K562 (cell line): Measurements from ENCODE around the gene CEP170. TPM values are rescaled to one million over a fixed set of nuclear protein-coding genes. Genes with fewer than 3 reads are reported as not detected.

Source experiments
- EGR1 ChIP-seq: fragments of 450-650 bp; conservative IDR thresholded peaks from 2 replicates; pipeline ENCODE4 v1.6.1; 2017; ENCODE audit warnings: mild to moderate bottlenecking
- ELF4 ChIP-seq: fragments of 450-650 bp; formaldehyde crosslinking; IDR thresholded peaks from 2 replicates; pipeline ENCODE4 v1.4.0; 2022; ENCODE audit warnings: missing genetic modification characterization
- KHSRP ChIP-seq: fragments of 450-650 bp; IDR thresholded peaks from 2 replicates; pipeline ENCODE4 v1.6.1; 2017
- NEUROD1 ChIP-seq: fragments of 150-350 bp; IDR thresholded peaks from 2 replicates; pipeline ENCODE4 v1.6.1; 2014; ENCODE audit warnings: borderline replicate concordance, low read length, low read depth; ENCODE audit not compliant: partially characterized antibody
- RCOR1 ChIP-seq, 2 experiments: IDR thresholded peaks; 2 replicates each; pipeline ENCODE4 v1.6.1; 2012; ENCODE audit warnings: low read depth in 2 of 2, low read length in 2 of 2, borderline replicate concordance in 1 of 2, improper control_type of control experiment in 1 of 2
- RUNX1 ChIP-seq: sonication (generic); IDR thresholded peaks from 2 replicates; pipeline ENCODE4 v1.6.1; 2016; ENCODE audit warnings: antibody characterized with exemption, low read depth
- SOX6 ChIP-seq: fragments of 450-650 bp; IDR thresholded peaks from 2 replicates; pipeline ENCODE4 v1.6.1; 2014; ENCODE audit warnings: mild to moderate bottlenecking
- TEAD1 ChIP-seq, 2 experiments: fragments of 450-650 bp in 1 of 2; sonication (generic) in 1 of 2; formaldehyde crosslinking; IDR thresholded peaks; 2 replicates each; pipeline versions ENCODE4 v1.4.0 to v1.8.0; 2020 to 2022; ENCODE audit warnings: mild to moderate bottlenecking in 2 of 2, missing genetic modification reagents in 1 of 2
- ZFP36 ChIP-seq: fragments of 150-350 bp; IDR thresholded peaks from 2 replicates; pipeline ENCODE4 v1.6.1; 2018; ENCODE audit warnings: low read length, low read depth; ENCODE audit not compliant: partially characterized antibody
- polyA plus RNA-seq, 8 experiments: library from polyadenylated mRNA; depleted of rRNA in 4 of 8; stranded (reverse) in 5 of 8; unstranded in 3 of 8; fragments of >200 nt; fragmentation: Nextera tagmentation in 2 of 8; fragmentation: Illumina TruSeq in 1 of 8; extraction: Ambion mirVana in 2 of 8; extraction: Trizol in 1 of 8; gene quantifications; 2 replicates each; pipeline versions ENCODE4 v1.2.1 to v1.2.3, GENCODE V29; 2011 to 2014; ENCODE audit warnings: inconsistent platforms in 1 of 8, missing spikeins in 1 of 8
- total RNA-seq, 7 experiments: library from RNA; depleted of rRNA in 6 of 7; stranded (reverse); fragments of >200 nt in 6 of 7; fragmentation: Illumina TruSeq in 2 of 7; extraction: Trizol in 2 of 7; gene quantifications; 2 replicates each; pipeline versions ENCODE4 v1.2.1 to v1.2.3, GENCODE V29; 2011 to 2021; ENCODE audit warnings: low replicate concordance in 1 of 7
- TF ChIP-seq, protein P1 (sequence below), 2 experiments: fragments of 450-650 bp; formaldehyde crosslinking in 1 of 2; IDR thresholded peaks; 2 replicates each; pipeline versions ENCODE4 v1.4.0 to v1.6.1; 2014 to 2020; ENCODE audit warnings: mild to moderate bottlenecking in 2 of 2, borderline replicate concordance in 1 of 2, low read depth in 1 of 2
- TF ChIP-seq, protein P2 (sequence below): sonication (generic); formaldehyde crosslinking; IDR thresholded peaks from 2 replicates; pipeline ENCODE4 v1.8.1; 2022; ENCODE audit warnings: missing genetic modification reagents
- TF ChIP-seq, protein P3 (sequence below): sonication (generic); formaldehyde crosslinking; IDR thresholded peaks from 2 replicates; pipeline ENCODE4 v1.8.1; 2023; ENCODE audit warnings: missing genetic modification reagents, mild to moderate bottlenecking, borderline replicate concordance

CEP170 gene
- total and polyA plus RNA-seq, 9 of the 15 experiments (the other 6 are each of a cell fraction or from before 2014, with no cell fraction given): 22.6 to 110 (median 68.5) TPM

DNA sequence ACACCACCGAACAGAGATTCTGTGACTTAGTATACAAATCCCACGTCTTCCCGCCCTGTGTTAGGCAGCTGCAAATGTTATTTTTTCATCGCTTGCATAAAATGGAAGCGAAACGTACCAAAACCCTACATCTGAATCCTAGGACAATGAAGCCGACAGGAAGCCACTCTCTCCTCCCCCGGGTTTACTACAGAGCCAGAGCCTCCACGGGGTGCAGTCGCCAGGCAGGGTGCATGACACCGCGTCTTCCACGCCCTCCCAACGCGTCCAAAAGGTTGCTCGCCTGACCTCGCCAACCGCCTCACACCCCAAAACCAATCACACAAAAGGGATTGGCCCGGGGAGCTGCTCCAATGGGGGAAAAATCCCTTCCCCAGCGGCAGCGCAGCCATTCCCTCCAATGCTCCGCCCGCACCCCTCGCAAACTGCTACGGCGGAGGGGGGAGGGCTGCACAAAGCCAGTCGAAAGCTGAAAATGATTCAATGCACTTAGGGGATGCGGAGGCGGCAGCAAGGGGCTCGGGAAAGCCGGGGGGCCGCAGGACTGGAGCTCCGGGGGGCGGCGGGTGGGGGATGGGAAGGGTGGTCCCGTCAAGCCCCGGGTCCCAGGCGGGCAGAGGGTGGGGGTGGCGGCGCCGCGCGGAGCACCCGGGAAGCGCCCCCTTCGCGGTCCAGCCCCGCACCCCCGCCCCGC lies 701 bp downstream of the CEP170 start (continued):
- 0 out of 4 replicates have a peak, but pooled peaks of 1 of the 2 experiments have one; percentile 13 for TF ChIP-seq RCOR1 (IDR thresholded peaks at IDR 0.05; ENCODE audit: borderline replicate concordance in 1 of 2, low read depth in 2 of 2, low read length in 2 of 2)
- TF ChIP-seq, protein P1, sequence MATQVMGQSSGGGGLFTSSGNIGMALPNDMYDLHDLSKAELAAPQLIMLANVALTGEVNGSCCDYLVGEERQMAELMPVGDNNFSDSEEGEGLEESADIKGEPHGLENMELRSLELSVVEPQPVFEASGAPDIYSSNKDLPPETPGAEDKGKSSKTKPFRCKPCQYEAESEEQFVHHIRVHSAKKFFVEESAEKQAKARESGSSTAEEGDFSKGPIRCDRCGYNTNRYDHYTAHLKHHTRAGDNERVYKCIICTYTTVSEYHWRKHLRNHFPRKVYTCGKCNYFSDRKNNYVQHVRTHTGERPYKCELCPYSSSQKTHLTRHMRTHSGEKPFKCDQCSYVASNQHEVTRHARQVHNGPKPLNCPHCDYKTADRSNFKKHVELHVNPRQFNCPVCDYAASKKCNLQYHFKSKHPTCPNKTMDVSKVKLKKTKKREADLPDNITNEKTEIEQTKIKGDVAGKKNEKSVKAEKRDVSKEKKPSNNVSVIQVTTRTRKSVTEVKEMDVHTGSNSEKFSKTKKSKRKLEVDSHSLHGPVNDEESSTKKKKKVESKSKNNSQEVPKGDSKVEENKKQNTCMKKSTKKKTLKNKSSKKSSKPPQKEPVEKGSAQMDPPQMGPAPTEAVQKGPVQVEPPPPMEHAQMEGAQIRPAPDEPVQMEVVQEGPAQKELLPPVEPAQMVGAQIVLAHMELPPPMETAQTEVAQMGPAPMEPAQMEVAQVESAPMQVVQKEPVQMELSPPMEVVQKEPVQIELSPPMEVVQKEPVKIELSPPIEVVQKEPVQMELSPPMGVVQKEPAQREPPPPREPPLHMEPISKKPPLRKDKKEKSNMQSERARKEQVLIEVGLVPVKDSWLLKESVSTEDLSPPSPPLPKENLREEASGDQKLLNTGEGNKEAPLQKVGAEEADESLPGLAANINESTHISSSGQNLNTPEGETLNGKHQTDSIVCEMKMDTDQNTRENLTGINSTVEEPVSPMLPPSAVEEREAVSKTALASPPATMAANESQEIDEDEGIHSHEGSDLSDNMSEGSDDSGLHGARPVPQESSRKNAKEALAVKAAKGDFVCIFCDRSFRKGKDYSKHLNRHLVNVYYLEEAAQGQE (IDR thresholded peaks at IDR 0.05; ENCODE audit: borderline replicate concordance): no peak
- TF ChIP-seq, protein P1 (CRISPR knock-in tag; IDR thresholded peaks at IDR 0.05; ENCODE audit: low read depth): 0 out of 2 replicates have a peak, but pooled peaks have one; percentile 33
- TF ChIP-seq EGR1: peak; percentile 72
- peak; percentile 13 for TF ChIP-seq NEUROD1
- TF ChIP-seq SOX6: peak; percentile 17; the same call in 1 of the 2 replicates
- TF ChIP-seq TEAD1 (CRISPR knock-in tag; IDR thresholded peaks at IDR 0.05): peak in 1 of 2 experiments; percentile 59; a peak in 1 of 4 replicates
- no peak for TF ChIP-seq ELF4
- TF ChIP-seq, protein P2, sequence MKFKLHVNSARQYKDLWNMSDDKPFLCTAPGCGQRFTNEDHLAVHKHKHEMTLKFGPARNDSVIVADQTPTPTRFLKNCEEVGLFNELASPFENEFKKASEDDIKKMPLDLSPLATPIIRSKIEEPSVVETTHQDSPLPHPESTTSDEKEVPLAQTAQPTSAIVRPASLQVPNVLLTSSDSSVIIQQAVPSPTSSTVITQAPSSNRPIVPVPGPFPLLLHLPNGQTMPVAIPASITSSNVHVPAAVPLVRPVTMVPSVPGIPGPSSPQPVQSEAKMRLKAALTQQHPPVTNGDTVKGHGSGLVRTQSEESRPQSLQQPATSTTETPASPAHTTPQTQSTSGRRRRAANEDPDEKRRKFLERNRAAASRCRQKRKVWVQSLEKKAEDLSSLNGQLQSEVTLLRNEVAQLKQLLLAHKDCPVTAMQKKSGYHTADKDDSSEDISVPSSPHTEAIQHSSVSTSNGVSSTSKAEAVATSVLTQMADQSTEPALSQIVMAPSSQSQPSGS (CRISPR knock-in tag): no peak
- TF ChIP-seq, protein P3, sequence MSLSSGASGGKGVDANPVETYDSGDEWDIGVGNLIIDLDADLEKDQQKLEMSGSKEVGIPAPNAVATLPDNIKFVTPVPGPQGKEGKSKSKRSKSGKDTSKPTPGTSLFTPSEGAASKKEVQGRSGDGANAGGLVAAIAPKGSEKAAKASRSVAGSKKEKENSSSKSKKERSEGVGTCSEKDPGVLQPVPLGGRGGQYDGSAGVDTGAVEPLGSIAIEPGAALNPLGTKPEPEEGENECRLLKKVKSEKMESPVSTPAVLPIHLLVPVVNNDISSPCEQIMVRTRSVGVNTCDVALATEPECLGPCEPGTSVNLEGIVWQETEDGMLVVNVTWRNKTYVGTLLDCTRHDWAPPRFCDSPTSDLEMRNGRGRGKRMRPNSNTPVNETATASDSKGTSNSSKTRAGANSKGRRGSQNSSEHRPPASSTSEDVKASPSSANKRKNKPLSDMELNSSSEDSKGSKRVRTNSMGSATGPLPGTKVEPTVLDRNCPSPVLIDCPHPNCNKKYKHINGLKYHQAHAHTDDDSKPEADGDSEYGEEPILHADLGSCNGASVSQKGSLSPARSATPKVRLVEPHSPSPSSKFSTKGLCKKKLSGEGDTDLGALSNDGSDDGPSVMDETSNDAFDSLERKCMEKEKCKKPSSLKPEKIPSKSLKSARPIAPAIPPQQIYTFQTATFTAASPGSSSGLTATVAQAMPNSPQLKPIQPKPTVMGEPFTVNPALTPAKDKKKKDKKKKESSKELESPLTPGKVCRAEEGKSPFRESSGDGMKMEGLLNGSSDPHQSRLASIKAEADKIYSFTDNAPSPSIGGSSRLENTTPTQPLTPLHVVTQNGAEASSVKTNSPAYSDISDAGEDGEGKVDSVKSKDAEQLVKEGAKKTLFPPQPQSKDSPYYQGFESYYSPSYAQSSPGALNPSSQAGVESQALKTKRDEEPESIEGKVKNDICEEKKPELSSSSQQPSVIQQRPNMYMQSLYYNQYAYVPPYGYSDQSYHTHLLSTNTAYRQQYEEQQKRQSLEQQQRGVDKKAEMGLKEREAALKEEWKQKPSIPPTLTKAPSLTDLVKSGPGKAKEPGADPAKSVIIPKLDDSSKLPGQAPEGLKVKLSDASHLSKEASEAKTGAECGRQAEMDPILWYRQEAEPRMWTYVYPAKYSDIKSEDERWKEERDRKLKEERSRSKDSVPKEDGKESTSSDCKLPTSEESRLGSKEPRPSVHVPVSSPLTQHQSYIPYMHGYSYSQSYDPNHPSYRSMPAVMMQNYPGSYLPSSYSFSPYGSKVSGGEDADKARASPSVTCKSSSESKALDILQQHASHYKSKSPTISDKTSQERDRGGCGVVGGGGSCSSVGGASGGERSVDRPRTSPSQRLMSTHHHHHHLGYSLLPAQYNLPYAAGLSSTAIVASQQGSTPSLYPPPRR (CRISPR knock-in tag): 0 out of 2 replicates have a peak, but pooled peaks have one; percentile 28
- TF ChIP-seq ZFP36: no peak
- no peak for TF ChIP-seq KHSRP
- TF ChIP-seq RUNX1: no peak
